Measurements from ENCODE around the gene NPB.

DNA sequence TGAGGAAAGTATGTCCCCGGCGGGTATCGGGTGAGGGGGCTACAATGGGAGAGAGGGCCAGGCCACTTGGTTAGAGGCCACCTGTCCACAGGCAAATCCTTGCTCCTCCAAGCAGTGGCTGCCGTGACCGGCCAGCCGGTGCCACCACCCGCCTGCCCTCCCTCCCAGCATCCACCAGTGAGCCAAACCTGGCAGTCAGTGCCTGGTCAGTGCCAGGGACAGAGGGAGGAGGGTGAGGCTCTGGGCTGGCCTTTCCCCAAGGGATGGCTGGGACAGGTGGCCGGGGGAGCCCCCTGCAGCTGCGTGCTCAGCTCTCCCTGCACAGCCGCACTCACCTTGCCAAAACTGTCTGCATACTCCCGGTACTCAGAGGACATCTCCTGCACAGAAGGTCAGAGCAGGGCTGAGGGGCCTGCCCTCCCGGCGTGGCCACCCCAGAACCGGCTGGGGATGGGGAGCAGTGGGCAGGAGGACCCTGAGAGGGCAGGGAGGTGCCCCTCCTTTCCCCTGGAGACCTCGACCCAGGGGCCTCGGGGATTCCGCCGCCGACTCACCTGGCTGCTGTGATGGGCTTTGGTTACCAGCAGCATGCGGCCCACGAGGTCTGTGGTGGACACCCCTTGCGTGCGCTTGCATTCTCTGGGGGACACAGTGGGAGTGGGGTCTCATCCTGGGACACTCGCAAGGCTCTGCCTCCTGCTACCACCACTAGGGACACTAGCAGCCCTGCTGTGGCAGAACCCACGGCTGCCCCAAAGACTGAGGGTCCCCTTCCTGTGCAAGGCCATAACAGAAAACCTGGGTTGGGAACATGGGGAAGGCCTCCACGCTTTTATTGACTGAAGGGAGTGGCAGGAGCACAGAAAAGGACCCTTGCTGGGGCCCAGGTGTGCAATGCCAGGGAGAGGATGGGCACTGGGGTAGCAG, 5.4 kb downstream of the NPB start:
- no peak for TF ChIP-seq CTCF (IDR thresholded peaks at IDR 0.05)
- no peak for TF ChIP-seq POLR2A (IDR thresholded peaks at IDR 0.05)
